Endothelial cell of umbilical vein (primary cell): ENCODE data around the gene RNPEPL1.

ENCODE experiments used
- EZH2 ChIP-seq: IDR thresholded peaks from 2 replicates; pipeline ENCODE4 v1.6.1; 2012; ENCODE audit warnings: borderline replicate concordance, low read depth, mild to moderate bottlenecking, moderate library complexity, low read length, inconsistent platforms; ENCODE audit not compliant: severe bottlenecking
- FOS ChIP-seq: IDR thresholded peaks from 2 replicates; pipeline ENCODE4 v1.6.1; 2011; ENCODE audit warnings: mild to moderate bottlenecking, low read length, moderate library complexity, borderline replicate concordance; ENCODE audit not compliant: insufficient read depth
- GATA2 ChIP-seq: IDR thresholded peaks from 2 replicates; pipeline ENCODE4 v1.7.0; 2011; ENCODE audit warnings: low read depth, mild to moderate bottlenecking, moderate library complexity, mixed read lengths, low read length; ENCODE audit not compliant: insufficient read length, insufficient read depth
- JUN ChIP-seq: IDR thresholded peaks from 2 replicates; pipeline ENCODE4 v1.6.1; 2011; ENCODE audit warnings: borderline replicate concordance, low read depth; ENCODE audit not compliant: insufficient read length, insufficient read depth
- MYC ChIP-seq: IDR thresholded peaks from one replicate; pipeline ENCODE4 v1.6.1; 2011; ENCODE audit warnings: mild to moderate bottlenecking, low read depth, low read length
- POLR2A ChIP-seq: IDR thresholded peaks from 2 replicates; pipeline ENCODE4 v1.6.1; 2012; ENCODE audit warnings: low read depth, mild to moderate bottlenecking, control low read depth, low read length
- POLR2AphosphoS5 ChIP-seq: IDR thresholded peaks from 2 replicates; pipeline ENCODE4 v1.6.1; 2012; ENCODE audit warnings: low read depth, mild to moderate bottlenecking, control low read depth, low read length, moderate library complexity; ENCODE audit not compliant: insufficient read depth
- TF ChIP-seq, protein P1 (sequence below), 2 donors: IDR thresholded peaks; 1 replicate in 1 of 2; 2 replicates in 1 of 2; pipeline ENCODE4 v1.5.1; 2011; ENCODE audit warnings: low read length in 2 of 2, mild to moderate bottlenecking in 2 of 2, moderate library complexity in 2 of 2, control low read depth in 1 of 2, inconsistent platforms in 1 of 2, low read depth in 1 of 2; ENCODE audit not compliant: insufficient read depth in 1 of 2; ENCODE audit errors: extremely low read depth in 1 of 2
- TF ChIP-seq, protein P2 (sequence below): IDR thresholded peaks from 2 replicates; pipeline ENCODE4 v1.6.1; 2011; ENCODE audit not compliant: insufficient read depth, insufficient read length

DNA sequence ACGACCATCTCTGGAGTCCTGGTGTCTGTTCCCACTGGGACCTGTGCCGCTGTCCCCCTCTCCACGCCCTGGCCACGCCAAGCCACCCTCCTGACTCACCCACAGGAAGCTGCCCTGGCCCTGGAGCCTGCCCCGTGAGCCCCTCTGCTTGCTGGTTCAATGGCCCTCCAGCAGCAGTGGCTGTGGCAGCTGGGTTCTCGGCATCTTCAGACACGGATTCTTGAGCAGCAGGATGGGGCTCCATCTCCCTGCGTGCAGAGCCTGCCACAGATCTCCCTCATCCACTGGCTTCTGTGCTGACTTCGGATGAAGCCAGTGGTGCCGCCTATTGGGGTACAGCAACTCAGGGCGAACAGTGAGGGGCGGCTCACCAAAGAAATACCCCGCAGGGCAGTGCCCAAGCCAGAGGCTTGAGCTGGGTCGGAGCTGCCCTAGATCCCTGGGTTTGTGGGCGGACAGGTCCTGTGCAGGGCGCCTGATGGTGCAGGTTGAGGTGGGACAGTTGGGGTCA, 32.2 kb downstream of the RNPEPL1 start:
- TF ChIP-seq, protein P1, sequence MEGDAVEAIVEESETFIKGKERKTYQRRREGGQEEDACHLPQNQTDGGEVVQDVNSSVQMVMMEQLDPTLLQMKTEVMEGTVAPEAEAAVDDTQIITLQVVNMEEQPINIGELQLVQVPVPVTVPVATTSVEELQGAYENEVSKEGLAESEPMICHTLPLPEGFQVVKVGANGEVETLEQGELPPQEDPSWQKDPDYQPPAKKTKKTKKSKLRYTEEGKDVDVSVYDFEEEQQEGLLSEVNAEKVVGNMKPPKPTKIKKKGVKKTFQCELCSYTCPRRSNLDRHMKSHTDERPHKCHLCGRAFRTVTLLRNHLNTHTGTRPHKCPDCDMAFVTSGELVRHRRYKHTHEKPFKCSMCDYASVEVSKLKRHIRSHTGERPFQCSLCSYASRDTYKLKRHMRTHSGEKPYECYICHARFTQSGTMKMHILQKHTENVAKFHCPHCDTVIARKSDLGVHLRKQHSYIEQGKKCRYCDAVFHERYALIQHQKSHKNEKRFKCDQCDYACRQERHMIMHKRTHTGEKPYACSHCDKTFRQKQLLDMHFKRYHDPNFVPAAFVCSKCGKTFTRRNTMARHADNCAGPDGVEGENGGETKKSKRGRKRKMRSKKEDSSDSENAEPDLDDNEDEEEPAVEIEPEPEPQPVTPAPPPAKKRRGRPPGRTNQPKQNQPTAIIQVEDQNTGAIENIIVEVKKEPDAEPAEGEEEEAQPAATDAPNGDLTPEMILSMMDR (IDR thresholded peaks at IDR 0.05; ENCODE audit: extremely low read depth in 1 of 2, insufficient read depth in 1 of 2, low read depth in 1 of 2, low read length in 2 of 2) = no peak
- TF ChIP-seq EZH2 (no peak), FOS (no peak), POLR2A (no peak), POLR2AphosphoS5 (no peak), GATA2 (no peak), MYC (no peak), JUN (no peak)
- TF ChIP-seq, protein P2, sequence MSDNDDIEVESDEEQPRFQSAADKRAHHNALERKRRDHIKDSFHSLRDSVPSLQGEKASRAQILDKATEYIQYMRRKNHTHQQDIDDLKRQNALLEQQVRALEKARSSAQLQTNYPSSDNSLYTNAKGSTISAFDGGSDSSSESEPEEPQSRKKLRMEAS = no peak
